HEK293T (cell line): ENCODE results near the gene RPS27A.
A peak's percentile ranks its signal among the peaks of the same experiment; 100 is the strongest.
"Not testable (repeated sequence)": the region's sequence is repeated elsewhere in the genome, so short reads cannot be mapped to it uniquely, and the experiment has no call there.

Experiments used
- CTCF ChIA-PET: fragments of 350-600 bp; formaldehyde crosslinking; extraction: SDS; loops from one replicate; lab custom pipeline; 2021; ENCODE audit warnings: antibody characterized with exemption, inconsistent platforms; lab: Yijun Ruan, JAX
- POLR2A ChIA-PET: fragments of 350-600 bp; formaldehyde crosslinking; extraction: SDS; loops from one replicate; lab custom pipeline; 2020; ENCODE audit warnings: antibody characterized with exemption, inconsistent platforms; lab: Yijun Ruan, JAX
- DNase-seq: peaks from one replicate; pipeline ENCODE4 v3.0.0; 2012; ENCODE audit warnings: mixed read lengths; ENCODE audit errors: extremely low spot score
- ARNT ChIP-seq: fragments of 450-650 bp; IDR thresholded peaks from 2 replicates; pipeline ENCODE4 v1.6.1; 2017; ENCODE audit warnings: mild to moderate bottlenecking
- BHLHE40 ChIP-seq: fragments of 450-650 bp; IDR thresholded peaks from 2 replicates; pipeline ENCODE4 v1.6.1; 2016; ENCODE audit warnings: mild to moderate bottlenecking, moderate library complexity, borderline replicate concordance
- CTBP1 ChIP-seq: fragments of 450-650 bp; IDR thresholded peaks from 2 replicates; pipeline ENCODE4 v1.6.1; 2016; ENCODE audit warnings: borderline replicate concordance
- ELF4 ChIP-seq: fragments of 450-650 bp; IDR thresholded peaks from 2 replicates; pipeline ENCODE4 v1.6.1; 2017; ENCODE audit warnings: antibody characterized with exemption
- FOXA1 ChIP-seq: fragments of 450-650 bp; IDR thresholded peaks from 2 replicates; pipeline ENCODE4 v1.6.1; 2016; ENCODE audit warnings: mild to moderate bottlenecking
- FOXK2 ChIP-seq: fragments of 450-650 bp; IDR thresholded peaks from 2 replicates; pipeline ENCODE4 v1.6.1; 2016; ENCODE audit warnings: mild to moderate bottlenecking
- FOXM1 ChIP-seq: fragments of 450-650 bp; IDR thresholded peaks from 2 replicates; pipeline ENCODE4 v1.6.1; 2017; ENCODE audit warnings: mild to moderate bottlenecking, borderline replicate concordance
- HDGF ChIP-seq: fragments of 450-650 bp; IDR thresholded peaks from 2 replicates; pipeline ENCODE4 v1.6.1; 2017; ENCODE audit warnings: antibody characterized with exemption, borderline replicate concordance
- L3MBTL2 ChIP-seq: fragments of 450-650 bp; conservative IDR thresholded peaks from 2 replicates; pipeline ENCODE4 v1.6.1; 2016; ENCODE audit warnings: mild to moderate bottlenecking
- LEF1 ChIP-seq: fragments of 450-650 bp; IDR thresholded peaks from 2 replicates; pipeline ENCODE4 v1.6.1; 2017; ENCODE audit warnings: mild to moderate bottlenecking, borderline replicate concordance
- NFRKB ChIP-seq: fragments of 450-650 bp; IDR thresholded peaks from 2 replicates; pipeline ENCODE4 v1.6.1; 2016; ENCODE audit warnings: mild to moderate bottlenecking, moderate library complexity
- PKNOX1 ChIP-seq: fragments of 450-650 bp; IDR thresholded peaks from 2 replicates; pipeline ENCODE4 v1.6.1; 2016
- SP1 ChIP-seq: fragments of 450-650 bp; IDR thresholded peaks from 2 replicates; pipeline ENCODE4 v1.6.1; 2017
- SUZ12 ChIP-seq: fragments of 450-650 bp; IDR thresholded peaks from 2 replicates; pipeline ENCODE4 v1.6.1; 2016; ENCODE audit warnings: mild to moderate bottlenecking
- TARDBP ChIP-seq: fragments of 450-650 bp; IDR thresholded peaks from 2 replicates; pipeline ENCODE4 v1.6.1; 2016
- ZNF384 ChIP-seq: fragments of 450-650 bp; IDR thresholded peaks from 2 replicates; pipeline ENCODE4 v1.6.1; 2016

Gene RPS27A

GRCh38 chr2:55232084-55232862 lies at the start of gene RPS27A, which contains the start of gene CLHC1:
Gene RPS27A, plus strand, starts transcription at chr2:55232688. Its CDS starts 137 bp downstream, at chr2:55232825.
Gene CLHC1, minus strand, starts transcription at chr2:55232293. Its CDS starts 9,882 bp downstream, at chr2:55222411.
- POLR2A ChIA-PET: interaction anchor here (0.6 to 1.4 kb wide), 12 partner anchors 9 to 386 kb away, joined by 3 to 9 read pairs (median 4); partner anchors contain the start of genes CFAP36, MTIF2, PPP4R3B and RTN4
- CTCF ChIA-PET: interaction anchor here (0.6 kb wide), 1 partner anchor 26 kb away, joined by 4 read pairs; no protein-coding TSS in a partner anchor
- peak; percentile 85 for DNase-seq
- TF ChIP-seq FOXA1 (no peak), ARNT (no peak), FOXK2 (no peak), NFRKB (peak; percentile 22; the same call in 1 of the 2 replicates), LEF1 (no peak), ELF4 (peak; percentile 89), L3MBTL2 (peak; percentile 47), BHLHE40 (no peak), ZNF384 (no peak), SP1 (no peak), TARDBP (no peak)

- POLR2A ChIA-PET, CTCF ChIA-PET, DNase-seq: not testable (repeated sequence)
Measured at GRCh38 chr2:55186837-55187236, 45.7 kb upstream of the RPS27A start.

GRCh38 chr2:55191888-55192287 lies 40.6 kb upstream of the RPS27A start:
- POLR2A ChIA-PET, DNase-seq, CTCF ChIA-PET: not testable (repeated sequence)

GRCh38 chr2:55196526-55196925 lies 36.0 kb upstream of the RPS27A start:
- CTCF ChIA-PET: interaction anchor here (0.7 kb wide), 1 partner anchor 9 kb away, joined by 3 read pairs; no protein-coding TSS in a partner anchor
- TF ChIP-seq CTBP1: no peak
- no peak for TF ChIP-seq ELF4
- TF ChIP-seq ZNF384: no peak
- no peak for TF ChIP-seq FOXA1
- TF ChIP-seq L3MBTL2: no peak
- TF ChIP-seq SP1: no peak
- no peak for TF ChIP-seq NFRKB
- no peak for TF ChIP-seq BHLHE40
- TF ChIP-seq PKNOX1: no peak
- no peak for TF ChIP-seq ARNT
- no peak for TF ChIP-seq HDGF
- DNase-seq: no peak
- POLR2A ChIA-PET: no interaction called here

GRCh38 chr2:55200416-55200815 lies 32.1 kb upstream of the RPS27A start:
- ChIA-PET CTCF (no interaction called here), POLR2A (no interaction called here)

GRCh38 chr2:55204536-55204935 lies 28.0 kb upstream of the RPS27A start:
- ChIA-PET CTCF (no interaction called here), POLR2A (no interaction called here)
- TF ChIP-seq CTBP1: no peak
- TF ChIP-seq ARNT: no peak
- no peak for TF ChIP-seq PKNOX1
- no peak for TF ChIP-seq FOXM1
- no peak for TF ChIP-seq L3MBTL2
- no peak for TF ChIP-seq FOXK2
- no peak for TF ChIP-seq TARDBP
- no peak for TF ChIP-seq ELF4
- TF ChIP-seq BHLHE40: no peak
- no peak for TF ChIP-seq LEF1
- no peak for TF ChIP-seq HDGF
- no peak for DNase-seq

More at GRCh38 chr2:55200416-55200815, 32.1 kb upstream of the RPS27A start:
- no peak for TF ChIP-seq ELF4
- no peak for TF ChIP-seq NFRKB
- TF ChIP-seq FOXM1: no peak
- TF ChIP-seq SUZ12: no peak
- no peak for TF ChIP-seq SP1
- TF ChIP-seq LEF1: no peak
- TF ChIP-seq FOXK2: no peak
- TF ChIP-seq FOXA1: no peak
- TF ChIP-seq BHLHE40: no peak
- DNase-seq: no peak

- no peak for DNase-seq
- CTCF ChIA-PET: no interaction called here
- POLR2A ChIA-PET: no interaction called here
- TF ChIP-seq NFRKB (no peak), CTBP1 (no peak)
Measured at GRCh38 chr2:55204950-55205349, 27.5 kb upstream of the RPS27A start.
